ENCODE results near the gene KCNIP4.

DNA sequence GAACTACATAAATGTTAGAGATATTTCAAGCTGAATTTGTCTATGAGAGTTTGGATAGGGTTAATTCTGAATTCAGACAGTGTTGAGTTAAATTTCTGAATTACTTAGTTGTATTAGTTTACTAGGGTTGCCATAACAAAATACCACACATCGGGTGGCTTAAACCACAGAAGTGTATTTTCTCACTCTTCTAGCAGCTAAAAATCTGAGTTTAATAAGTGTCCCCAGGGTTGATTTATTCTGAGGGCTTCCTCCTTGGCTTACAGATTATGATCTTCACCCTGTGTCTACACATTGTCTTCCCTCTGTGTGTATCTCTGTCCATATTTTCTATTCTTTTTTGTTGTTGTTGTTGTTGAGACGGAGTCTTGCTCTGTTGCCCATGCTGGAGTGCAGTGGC, 929.8 kb downstream of the KCNIP4 start:
- TF ChIP-seq, protein P1, sequence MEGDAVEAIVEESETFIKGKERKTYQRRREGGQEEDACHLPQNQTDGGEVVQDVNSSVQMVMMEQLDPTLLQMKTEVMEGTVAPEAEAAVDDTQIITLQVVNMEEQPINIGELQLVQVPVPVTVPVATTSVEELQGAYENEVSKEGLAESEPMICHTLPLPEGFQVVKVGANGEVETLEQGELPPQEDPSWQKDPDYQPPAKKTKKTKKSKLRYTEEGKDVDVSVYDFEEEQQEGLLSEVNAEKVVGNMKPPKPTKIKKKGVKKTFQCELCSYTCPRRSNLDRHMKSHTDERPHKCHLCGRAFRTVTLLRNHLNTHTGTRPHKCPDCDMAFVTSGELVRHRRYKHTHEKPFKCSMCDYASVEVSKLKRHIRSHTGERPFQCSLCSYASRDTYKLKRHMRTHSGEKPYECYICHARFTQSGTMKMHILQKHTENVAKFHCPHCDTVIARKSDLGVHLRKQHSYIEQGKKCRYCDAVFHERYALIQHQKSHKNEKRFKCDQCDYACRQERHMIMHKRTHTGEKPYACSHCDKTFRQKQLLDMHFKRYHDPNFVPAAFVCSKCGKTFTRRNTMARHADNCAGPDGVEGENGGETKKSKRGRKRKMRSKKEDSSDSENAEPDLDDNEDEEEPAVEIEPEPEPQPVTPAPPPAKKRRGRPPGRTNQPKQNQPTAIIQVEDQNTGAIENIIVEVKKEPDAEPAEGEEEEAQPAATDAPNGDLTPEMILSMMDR (conservative IDR thresholded peaks at IDR 0.05; ENCODE audit: low read length), result no peak
- TF ChIP-seq EZH2phosphoT487 (IDR thresholded peaks at IDR 0.05; ENCODE audit: borderline replicate concordance), result no peak
